H1 (cell line): Measurements from ENCODE around the gene SLC5A2. TPM values are rescaled to one million over a fixed set of nuclear protein-coding genes. Genes with fewer than 3 reads are reported as not detected.

ENCODE experiments used
- BACH1 ChIP-seq: IDR thresholded peaks from 2 replicates; pipeline ENCODE4 v1.6.1; 2012; ENCODE audit warnings: low read length, improper control_type of control experiment
- CBX8 ChIP-seq: fragments of 300-800, 300-1000 bp; sonication (generic); IDR thresholded peaks from 2 replicates; pipeline ENCODE4 v1.7.1; 2016; ENCODE audit warnings: low read depth, low read length, borderline replicate concordance
- CHD7 ChIP-seq: fragments of 300-600 bp; sonication (generic); IDR thresholded peaks from 2 replicates; pipeline ENCODE4 v1.7.1; 2012; ENCODE audit warnings: low read length, moderate library complexity, mild to moderate bottlenecking, inconsistent platforms; ENCODE audit not compliant: insufficient replicate concordance
- E2F6 ChIP-seq: IDR thresholded peaks from 2 replicates; pipeline ENCODE4 v1.6.1; 2012; ENCODE audit warnings: inconsistent platforms
- EP300 ChIP-seq, 2 experiments: IDR thresholded peaks; 1 replicate in 1 of 2; 2 replicates in 1 of 2; pipeline ENCODE4 v1.6.1; 2011 to 2012; ENCODE audit warnings: low read depth in 2 of 2, low read length in 2 of 2, mild to moderate bottlenecking in 2 of 2, borderline replicate concordance in 1 of 2, inconsistent platforms in 1 of 2, moderate library complexity in 1 of 2
- KDM1A ChIP-seq: fragments of 200-600, 300-600 bp; sonication (generic); IDR thresholded peaks from 2 replicates; pipeline ENCODE4 v1.7.1; 2016; ENCODE audit warnings: mild to moderate bottlenecking, low read length, borderline replicate concordance
- RAD21 ChIP-seq, 2 experiments: IDR thresholded peaks in 1 of 2; conservative IDR thresholded peaks in 1 of 2; 2 replicates each; pipeline ENCODE4 v1.6.1; 2011; ENCODE audit warnings: low read depth in 2 of 2, low read length in 2 of 2, improper control_type of control experiment in 1 of 2, inconsistent platforms in 1 of 2, mild to moderate bottlenecking in 1 of 2, moderate library complexity in 1 of 2
- SP2 ChIP-seq: IDR thresholded peaks from 2 replicates; pipeline ENCODE4 v1.6.1; 2012; ENCODE audit warnings: mild to moderate bottlenecking, low read length, inconsistent platforms
- TBP ChIP-seq: IDR thresholded peaks from 2 replicates; pipeline ENCODE4 v1.6.1; 2011; ENCODE audit warnings: low read depth, low read length, improper control_type of control experiment
- polyA plus RNA-seq, 7 experiments: library from polyadenylated mRNA; depleted of rRNA in 3 of 7; stranded (reverse) in 5 of 7; unstranded in 2 of 7; fragments of >200 nt in 5 of 7; fragments of 200-250 nt in 2 of 7; gene quantifications; 1 replicate in 5 of 7; 2 replicates in 1 of 7; 4 replicates in 1 of 7; pipeline versions ENCODE4 v1.2.1 to v1.2.3, GENCODE V29; 2011 to 2013; ENCODE audit warnings: missing spikeins in 2 of 7, mixed read lengths in 2 of 7
- total RNA-seq: library from RNA; stranded (reverse); fragmentation: NEBNext Ultra II Directional; extraction: Animal tissue kit (Norgen Biotek cat#: 25700); gene quantifications from 2 replicates; pipeline ENCODE4 v1.2.1, GENCODE V29; 2021

SLC5A2 gene
- total and polyA plus RNA-seq, 2 of the 8 experiments (the other 6 are each of a cell fraction or from before 2014, with no cell fraction given) = 0.56 to 4.4 TPM

GRCh38 chr16:31529108-31529936 lies 46.4 kb downstream of the SLC5A2 start (continued):
- TF ChIP-seq CHD7 (no peak), CBX8 (no peak), TBP (no peak), KDM1A (no peak), RAD21 (IDR thresholded peaks at IDR 0.05 in 1 of 2, conservative IDR thresholded peaks at IDR 0.05 in 1 of 2; ENCODE audit: low read depth in 2 of 2, low read length in 2 of 2) (no peak), EP300 (IDR thresholded peaks at IDR 0.05; ENCODE audit: borderline replicate concordance in 1 of 2, low read depth in 2 of 2, low read length in 2 of 2) (no peak), E2F6 (no peak), BACH1 (no peak), SP2 (no peak)
